ENCODE results near the gene RABGAP1L.

- TF ChIP-seq CTCF (optimal IDR thresholded peaks at IDR 0.05 in 1 of 3, IDR thresholded peaks at IDR 0.05 in 1 of 3, conservative IDR thresholded peaks at IDR 0.05 in 1 of 3; ENCODE audit: extremely low read depth in 1 of 3, insufficient read depth in 2 of 3, low read length in 3 of 3) = no peak
- TF ChIP-seq EZH2 (IDR thresholded peaks at IDR 0.05; ENCODE audit: low read length) = no peak
These were observed 199.6 kb downstream of the RABGAP1L start for GRCh38 chr1:174358786-174359453.

Data from keratinocyte (primary cell).